Stimulated activated CD8-positive, alpha-beta memory T cell treated with anti-CD3 and anti-CD28 coated beads, Interleukin-15, amount 100 ng/mL, for 1 hour (primary cell): ENCODE results near the gene S100PBP.
"Not testable (repeated sequence)": the region's sequence is repeated elsewhere in the genome, so short reads cannot be mapped to it uniquely, and the experiment has no call there.

Source experiments
- DNase-seq: peaks from one replicate; pipeline ENCODE4 v3.0.0-alpha.2; 2020; ENCODE audit warnings: low read depth

The S100PBP gene

DNA sequence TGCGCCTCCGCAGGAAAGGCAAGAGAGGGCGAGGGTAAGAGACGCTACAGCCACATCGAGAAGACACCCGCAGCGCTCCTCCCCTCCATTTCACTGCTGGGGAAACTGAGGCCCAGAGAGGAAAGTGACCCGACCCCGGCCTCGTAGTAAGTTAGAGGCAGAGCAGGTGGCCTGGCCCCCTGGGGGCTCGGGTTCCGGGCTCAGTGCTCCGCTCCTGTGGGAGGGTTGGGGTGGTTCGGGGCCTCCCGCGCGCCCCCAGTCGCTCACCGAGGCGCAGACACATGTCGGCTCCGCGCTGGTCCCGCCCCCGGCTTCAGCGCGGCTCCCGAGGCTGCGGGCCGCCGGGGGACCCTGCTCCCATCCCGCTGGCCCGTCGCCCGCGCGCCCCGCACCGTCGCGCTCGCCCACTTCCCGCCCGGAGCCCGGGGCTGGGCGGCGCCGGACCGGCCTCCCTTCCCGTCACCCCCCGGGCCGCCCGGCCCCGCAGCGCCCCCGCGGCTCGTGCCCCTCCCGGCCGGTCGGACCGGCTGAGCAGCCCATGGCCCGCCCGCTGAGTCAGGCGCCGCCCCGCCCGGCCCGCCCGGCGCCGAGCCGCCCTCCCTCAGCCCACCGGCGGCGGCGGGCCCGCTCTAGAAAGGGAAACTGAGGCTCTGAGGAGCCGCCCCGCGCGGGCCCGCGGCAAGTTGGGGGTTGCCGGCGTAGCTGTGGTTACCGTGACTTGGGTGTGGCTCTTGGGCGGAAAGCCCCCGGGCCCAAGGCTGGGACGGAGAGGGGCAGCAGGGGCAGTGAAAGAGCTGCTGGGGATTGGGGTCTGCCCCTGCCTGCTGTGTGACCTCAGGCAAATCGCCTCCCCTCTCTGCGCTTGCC is 83.7 kb downstream of the S100PBP start, which contains the start of gene TMEM54:
Gene TMEM54, minus strand, starts transcription at position 434 of the 867 bp plus-strand sequence. Its CDS starts 151 bp downstream, at position 283.
- DNase-seq: no peak

GRCh38 chr1:32901823-32902534 is 84.5 kb downstream of the S100PBP start:
- no peak for DNase-seq

DNA sequence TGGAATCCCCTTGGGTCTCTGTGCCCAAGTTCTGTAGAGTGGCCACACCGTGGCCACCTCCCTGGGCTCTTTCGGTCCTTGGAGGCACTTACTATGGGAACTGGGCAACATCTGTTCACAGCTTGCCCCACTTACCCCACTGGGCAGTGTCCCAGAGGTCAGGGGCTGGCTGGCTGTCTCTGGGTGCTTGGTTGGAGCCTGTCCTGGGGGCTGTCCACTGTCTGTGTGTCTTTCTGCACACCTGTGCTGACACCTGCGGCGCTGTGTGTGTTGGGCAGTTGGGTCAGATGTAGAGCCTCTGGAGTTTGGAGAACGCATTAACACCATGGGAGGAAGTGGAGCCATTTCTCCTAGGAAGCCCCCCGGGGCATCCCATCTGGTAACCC is 85.1 kb downstream of the S100PBP start:
- DNase-seq: no peak

DNA sequence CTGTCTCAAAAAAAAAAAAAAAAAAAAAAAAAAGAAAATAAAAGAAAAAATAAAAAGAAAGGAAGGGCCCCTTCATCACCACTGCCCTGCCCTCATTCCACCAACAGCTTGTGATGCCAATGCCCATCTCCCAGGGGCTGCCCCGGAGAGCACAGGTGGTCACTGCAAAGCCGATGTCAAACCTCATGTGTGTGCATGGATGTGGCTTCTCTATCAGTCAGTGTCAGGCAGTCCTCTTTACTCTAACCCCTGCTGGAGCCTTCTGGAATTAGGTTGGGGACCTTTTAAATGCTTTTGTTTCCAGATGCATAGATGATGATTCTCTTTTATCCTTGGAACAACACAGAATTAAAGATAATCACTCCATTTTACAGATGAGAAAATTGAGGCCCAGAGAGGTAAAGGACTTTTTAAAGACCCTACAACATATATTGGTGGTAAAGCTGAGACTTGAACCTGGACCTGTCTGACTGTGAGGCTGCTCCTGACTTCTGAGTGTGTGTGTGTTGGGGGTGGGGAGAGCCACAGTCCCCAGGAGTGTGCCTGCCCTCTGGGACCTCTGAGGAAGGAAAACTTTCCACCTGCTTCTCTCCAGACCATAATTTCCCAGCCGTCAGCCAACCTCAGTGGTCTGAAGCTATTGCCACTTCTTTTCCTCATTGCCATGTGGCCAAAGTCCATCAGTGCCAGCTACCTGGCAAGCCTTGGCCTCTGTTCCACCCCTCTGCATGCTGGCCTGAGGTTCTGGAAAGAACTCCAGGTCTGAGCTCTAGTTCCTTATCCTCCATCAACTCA is 86.7 kb downstream of the S100PBP start:
- DNase-seq: no peak

GRCh38 chr1:32904797-32905196 is 87.3 kb downstream of the S100PBP start:
- no peak for DNase-seq

GRCh38 chr1:32905588-32905987 is 88.1 kb downstream of the S100PBP start:
- not testable (repeated sequence) for DNase-seq

DNA sequence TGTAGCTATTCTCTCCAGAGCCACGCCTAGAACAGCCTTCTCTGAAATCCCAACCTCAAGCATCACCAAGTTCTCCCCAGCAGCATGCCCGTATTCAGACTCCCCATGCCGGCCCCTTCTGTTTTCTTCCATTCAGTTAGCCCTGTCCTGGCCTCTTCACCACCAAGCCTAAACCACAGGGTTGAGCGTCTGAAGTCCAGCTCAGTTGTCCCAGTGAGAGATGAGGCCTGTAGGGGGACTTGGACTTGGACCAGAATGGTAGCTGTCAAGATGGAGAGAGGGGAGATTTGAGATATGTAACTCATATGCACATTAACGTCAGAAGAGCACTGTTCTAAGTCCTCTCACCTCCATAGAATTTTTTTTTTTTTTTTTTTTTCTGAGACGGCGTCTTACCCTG is 89.2 kb downstream of the S100PBP start:
- no peak for DNase-seq

DNA sequence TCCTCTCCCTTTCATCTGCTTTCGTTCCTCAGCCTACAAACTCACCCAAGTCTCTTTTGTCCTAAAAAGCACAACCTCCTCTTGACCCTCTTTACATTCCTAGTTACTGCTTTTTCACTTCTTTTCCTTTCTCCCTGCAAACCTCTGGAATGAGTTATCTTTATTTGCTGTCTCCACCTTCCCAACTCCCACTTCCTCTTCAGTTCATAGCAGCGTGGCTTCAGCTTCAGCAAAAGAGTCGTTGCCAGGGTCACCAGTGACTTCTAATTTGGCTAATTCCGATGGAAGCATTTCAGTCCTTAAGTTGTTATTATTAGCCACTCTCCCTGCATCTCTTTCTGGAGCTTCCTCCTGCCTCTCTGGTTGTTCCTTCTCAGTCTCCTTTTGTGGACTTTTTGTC is 90.0 kb downstream of the S100PBP start:
- no peak for DNase-seq
